ENCODE results near the gene NOX4. TPM values are rescaled to one million over a fixed set of nuclear protein-coding genes. Genes with fewer than 3 reads are reported as not detected.

Gene NOX4
- total and polyA plus RNA-seq, 9 of the 15 experiments (the other 6 are each of a cell fraction or from before 2014, with no cell fraction given): not detected

DNA sequence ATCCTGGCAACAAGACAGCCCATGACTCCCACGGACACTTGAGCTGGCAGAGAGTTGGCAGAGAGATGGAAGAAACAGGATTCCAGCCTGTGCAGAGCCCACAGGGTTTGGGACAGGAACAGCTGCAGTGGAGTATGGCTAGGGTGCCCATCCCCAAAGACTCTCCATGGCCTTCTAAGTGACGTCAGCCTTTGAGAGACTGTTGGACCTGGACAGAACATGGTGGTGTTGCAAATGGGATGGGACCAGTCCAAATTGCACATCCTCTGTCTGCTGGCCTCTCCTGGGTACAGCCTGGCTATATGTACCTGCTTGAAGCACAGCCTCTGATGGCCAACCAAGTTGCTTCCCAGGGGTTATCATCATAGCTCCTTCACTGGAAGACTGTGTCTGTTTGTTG, 34.5 kb downstream of the NOX4 start (continued):
- TF ChIP-seq ILK (tag; IDR thresholded peaks at IDR 0.05; ENCODE audit: borderline replicate concordance, low read depth) (no peak), CAMTA2 (CRISPR knock-in tag; conservative IDR thresholded peaks at IDR 0.05) (no peak), FOXJ3 (CRISPR knock-in tag; IDR thresholded peaks at IDR 0.05) (no peak)
- TF ChIP-seq, protein P1, sequence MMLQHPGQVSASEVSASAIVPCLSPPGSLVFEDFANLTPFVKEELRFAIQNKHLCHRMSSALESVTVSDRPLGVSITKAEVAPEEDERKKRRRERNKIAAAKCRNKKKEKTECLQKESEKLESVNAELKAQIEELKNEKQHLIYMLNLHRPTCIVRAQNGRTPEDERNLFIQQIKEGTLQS (IDR thresholded peaks at IDR 0.05): no peak
- TF ChIP-seq, protein P1 (CRISPR knock-in tag; conservative IDR thresholded peaks at IDR 0.05): no peak
- TF ChIP-seq, protein P2, sequence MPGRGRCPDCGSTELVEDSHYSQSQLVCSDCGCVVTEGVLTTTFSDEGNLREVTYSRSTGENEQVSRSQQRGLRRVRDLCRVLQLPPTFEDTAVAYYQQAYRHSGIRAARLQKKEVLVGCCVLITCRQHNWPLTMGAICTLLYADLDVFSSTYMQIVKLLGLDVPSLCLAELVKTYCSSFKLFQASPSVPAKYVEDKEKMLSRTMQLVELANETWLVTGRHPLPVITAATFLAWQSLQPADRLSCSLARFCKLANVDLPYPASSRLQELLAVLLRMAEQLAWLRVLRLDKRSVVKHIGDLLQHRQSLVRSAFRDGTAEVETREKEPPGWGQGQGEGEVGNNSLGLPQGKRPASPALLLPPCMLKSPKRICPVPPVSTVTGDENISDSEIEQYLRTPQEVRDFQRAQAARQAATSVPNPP (IDR thresholded peaks at IDR 0.05; ENCODE audit: borderline replicate concordance, insufficient read depth, insufficient read length): no peak
- TF ChIP-seq, protein P3, sequence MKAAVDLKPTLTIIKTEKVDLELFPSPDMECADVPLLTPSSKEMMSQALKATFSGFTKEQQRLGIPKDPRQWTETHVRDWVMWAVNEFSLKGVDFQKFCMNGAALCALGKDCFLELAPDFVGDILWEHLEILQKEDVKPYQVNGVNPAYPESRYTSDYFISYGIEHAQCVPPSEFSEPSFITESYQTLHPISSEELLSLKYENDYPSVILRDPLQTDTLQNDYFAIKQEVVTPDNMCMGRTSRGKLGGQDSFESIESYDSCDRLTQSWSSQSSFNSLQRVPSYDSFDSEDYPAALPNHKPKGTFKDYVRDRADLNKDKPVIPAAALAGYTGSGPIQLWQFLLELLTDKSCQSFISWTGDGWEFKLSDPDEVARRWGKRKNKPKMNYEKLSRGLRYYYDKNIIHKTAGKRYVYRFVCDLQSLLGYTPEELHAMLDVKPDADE (conservative IDR thresholded peaks at IDR 0.05; ENCODE audit: control insufficient read depth, low read depth, low read length): no peak
- TF ChIP-seq, protein P4, sequence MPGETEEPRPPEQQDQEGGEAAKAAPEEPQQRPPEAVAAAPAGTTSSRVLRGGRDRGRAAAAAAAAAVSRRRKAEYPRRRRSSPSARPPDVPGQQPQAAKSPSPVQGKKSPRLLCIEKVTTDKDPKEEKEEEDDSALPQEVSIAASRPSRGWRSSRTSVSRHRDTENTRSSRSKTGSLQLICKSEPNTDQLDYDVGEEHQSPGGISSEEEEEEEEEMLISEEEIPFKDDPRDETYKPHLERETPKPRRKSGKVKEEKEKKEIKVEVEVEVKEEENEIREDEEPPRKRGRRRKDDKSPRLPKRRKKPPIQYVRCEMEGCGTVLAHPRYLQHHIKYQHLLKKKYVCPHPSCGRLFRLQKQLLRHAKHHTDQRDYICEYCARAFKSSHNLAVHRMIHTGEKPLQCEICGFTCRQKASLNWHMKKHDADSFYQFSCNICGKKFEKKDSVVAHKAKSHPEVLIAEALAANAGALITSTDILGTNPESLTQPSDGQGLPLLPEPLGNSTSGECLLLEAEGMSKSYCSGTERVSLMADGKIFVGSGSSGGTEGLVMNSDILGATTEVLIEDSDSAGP (CRISPR knock-in tag; IDR thresholded peaks at IDR 0.05): no peak

All from K562 (cell line).